Measurements from ENCODE around the gene KRTAP2-1.
"Not testable (repeated sequence)": the region's sequence is repeated elsewhere in the genome, so short reads cannot be mapped to it uniquely, and the experiment has no call there.

Gene KRTAP2-1, protein sequence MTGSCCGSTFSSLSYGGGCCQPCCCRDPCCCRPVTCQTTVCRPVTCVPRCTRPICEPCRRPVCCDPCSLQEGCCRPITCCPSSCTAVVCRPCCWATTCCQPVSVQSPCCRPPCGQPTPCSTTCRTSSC

DNA sequence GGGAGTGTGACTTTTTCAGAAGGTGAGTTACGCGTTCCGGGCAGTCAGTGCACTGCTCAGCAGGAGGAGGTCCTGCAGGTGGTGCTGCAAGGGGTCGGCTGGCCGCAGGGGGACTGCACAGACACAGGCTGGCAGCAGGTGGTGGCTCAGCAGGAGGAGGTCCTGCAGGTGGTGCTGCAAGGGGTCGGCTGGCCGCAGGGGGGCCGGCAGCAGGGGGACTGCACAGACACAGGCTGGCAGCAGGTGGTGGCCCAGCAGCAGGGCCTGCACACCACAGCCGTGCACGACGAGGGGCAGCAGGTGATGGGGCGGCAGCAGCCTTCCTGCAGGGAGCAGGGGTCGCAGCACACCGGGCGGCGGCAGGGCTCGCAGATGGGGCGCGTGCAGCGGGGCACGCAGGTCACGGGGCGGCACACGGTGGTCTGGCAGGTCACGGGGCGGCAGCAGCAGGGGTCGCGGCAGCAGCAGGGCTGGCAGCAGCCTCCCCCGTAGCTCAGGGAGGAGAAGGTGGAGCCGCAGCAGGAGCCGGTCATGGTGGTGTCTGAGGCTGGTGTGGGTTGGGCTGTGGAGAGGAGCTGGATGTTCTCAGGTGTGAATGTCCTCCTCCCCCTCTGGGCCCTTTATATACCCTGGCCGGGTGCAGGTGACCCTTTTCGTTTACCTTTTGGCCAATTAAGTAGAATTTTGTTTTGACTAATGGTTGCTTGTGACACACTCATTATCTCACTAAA, at the start of gene KRTAP2-1:
TSS of gene KRTAP2-1 (minus strand) at position 582 of the 731 bp plus-strand sequence. CDS start at position 533, 49 bp downstream.
- not testable (repeated sequence) for H3K9ac ChIP-seq, H3K4me2 ChIP-seq, H3K27ac ChIP-seq, H3K4me1 ChIP-seq, H3K27me3 ChIP-seq, H4K20me1 ChIP-seq, H3K4me3 ChIP-seq, H3K36me3 ChIP-seq
- H3K9me3 ChIP-seq (replicated peaks in 1 of 11), result peaks cover 7 to 18% (median 14%) of the 10 kb centered on the region in 11 experiments; a peak in 20 of 22 replicates

DNA sequence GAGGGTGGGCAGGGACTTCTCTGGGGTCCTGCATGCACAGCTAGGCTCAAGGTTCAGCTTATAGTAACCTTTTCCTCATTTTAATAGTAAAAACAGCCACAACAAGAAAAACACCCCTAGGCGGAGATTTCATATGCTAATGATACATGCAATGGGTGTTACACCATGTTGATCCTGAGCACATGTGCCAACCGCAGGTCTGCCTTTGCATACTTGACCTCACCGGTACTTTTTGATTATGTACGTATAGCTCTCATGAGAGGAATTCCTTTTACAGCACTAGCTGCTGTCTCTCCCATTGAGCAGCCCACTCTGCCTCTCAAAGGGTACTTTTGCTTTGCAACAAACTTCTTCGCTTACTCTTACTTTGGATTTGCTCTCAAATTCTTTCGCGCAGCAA, 48.9 kb upstream of the KRTAP2-1 start:
- H3K36me3 ChIP-seq, result no peaks in the 10 kb centered on the region
- no peak for TF ChIP-seq Cebpa-rat (IDR thresholded peaks at IDR 0.05)

DNA sequence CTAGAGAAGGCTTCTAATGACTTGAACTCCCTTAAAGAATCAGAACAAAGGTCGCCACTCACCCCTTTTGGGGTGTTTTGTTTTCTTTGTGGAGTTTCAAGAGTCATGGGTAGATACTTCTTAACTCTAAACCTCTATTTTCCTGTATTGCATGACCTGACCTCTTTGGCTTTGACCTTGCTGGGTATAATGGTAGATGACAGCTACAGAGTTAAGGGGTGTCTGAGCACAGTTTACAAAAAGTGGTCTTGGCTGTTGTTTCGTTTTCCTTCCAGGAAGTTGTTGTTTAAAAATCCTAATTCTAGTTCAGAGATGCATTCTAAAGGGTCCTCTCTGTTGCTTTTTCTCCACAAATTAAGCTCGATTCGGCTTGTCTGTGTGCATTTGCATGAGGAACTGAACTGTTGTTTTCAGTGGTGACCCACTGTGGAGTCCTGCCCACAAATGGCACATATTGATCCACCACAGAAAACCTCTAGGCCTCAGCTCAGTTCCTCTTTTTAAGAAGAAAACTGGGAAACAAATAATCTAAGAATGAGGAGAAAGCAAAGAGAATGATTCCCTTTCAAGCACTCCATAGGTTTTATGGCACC, 41.7 kb upstream of the KRTAP2-1 start:
- H3K4me3 ChIP-seq, H3K27me3 ChIP-seq, H3K4me1 ChIP-seq, H3K9ac ChIP-seq, H3K36me3 ChIP-seq, H4K20me1 ChIP-seq, H3K4me2 ChIP-seq, H3K27ac ChIP-seq: not testable (repeated sequence)
- peaks cover 14 to 29% (median 24%) of the 10 kb centered on the region in 11 experiments for H3K9me3 ChIP-seq (replicated peaks in 1 of 11)

More for the DNA sequence above, 48.9 kb upstream of the KRTAP2-1 start:
- no peak overlapping the region for H3K4me3 ChIP-seq
- H3K4me2 ChIP-seq, result no peak overlapping the region
- no peak overlapping the region for H3K27ac ChIP-seq
- H3K27me3 ChIP-seq, result no peaks in the 10 kb centered on the region
- peaks cover 19 to 35% (median 29%) of the 10 kb centered on the region in 11 experiments for H3K9me3 ChIP-seq (replicated peaks in 1 of 11)
- H3K9ac ChIP-seq, result no peak overlapping the region
- H4K20me1 ChIP-seq, result no peaks in the 10 kb centered on the region
- H3K4me1 ChIP-seq, result peaks cover 9 to 11% (median 11%) of the 10 kb centered on the region in 10 experiments

DNA sequence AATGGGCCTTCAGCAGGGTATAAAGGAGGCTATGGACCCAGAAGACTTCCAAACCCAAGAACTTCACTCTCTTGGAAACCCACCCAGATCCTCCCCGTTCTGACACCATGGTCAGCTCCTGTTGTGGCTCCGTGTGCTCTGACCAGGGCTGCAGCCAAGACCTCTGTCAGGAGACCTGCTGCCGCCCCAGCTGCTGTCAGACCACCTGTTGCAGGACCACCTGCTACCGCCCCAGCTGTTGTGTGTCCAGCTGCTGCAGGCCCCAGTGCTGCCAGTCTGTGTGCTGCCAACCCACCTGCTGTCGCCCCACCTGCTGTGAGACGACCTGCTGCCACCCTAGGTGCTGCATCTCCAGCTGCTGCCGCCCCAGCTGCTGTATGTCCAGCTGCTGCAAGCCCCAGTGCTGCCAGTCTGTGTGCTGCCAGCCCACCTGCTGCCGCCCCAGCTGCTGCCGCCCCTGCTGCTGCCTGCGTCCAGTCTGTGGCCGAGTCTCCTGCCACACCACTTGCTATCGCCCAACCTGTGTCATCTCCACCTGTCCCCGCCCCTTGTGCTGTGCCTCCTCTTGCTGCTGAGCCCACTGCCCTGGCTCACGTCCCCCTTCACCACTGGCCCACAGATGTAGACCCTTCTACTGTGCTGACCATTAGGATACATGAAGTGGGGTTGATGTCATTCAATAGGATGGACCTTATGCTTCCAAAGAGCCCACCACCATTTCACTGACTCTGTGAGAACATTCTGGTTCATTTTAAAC, 37.2 kb upstream of the KRTAP2-1 start, which contains the start of gene KRTAP4-7:
TSS of gene KRTAP4-7 (plus strand) at position 51 of the 757 bp plus-strand sequence. CDS start at position 108, 57 bp downstream.
- not testable (repeated sequence) for H3K9ac ChIP-seq; H3K4me2 ChIP-seq; H3K4me3 ChIP-seq; H3K36me3 ChIP-seq; H3K27ac ChIP-seq; H3K27me3 ChIP-seq; H3K4me1 ChIP-seq; H4K20me1 ChIP-seq; H3K9me3 ChIP-seq (replicated peaks in 1 of 11)

DNA sequence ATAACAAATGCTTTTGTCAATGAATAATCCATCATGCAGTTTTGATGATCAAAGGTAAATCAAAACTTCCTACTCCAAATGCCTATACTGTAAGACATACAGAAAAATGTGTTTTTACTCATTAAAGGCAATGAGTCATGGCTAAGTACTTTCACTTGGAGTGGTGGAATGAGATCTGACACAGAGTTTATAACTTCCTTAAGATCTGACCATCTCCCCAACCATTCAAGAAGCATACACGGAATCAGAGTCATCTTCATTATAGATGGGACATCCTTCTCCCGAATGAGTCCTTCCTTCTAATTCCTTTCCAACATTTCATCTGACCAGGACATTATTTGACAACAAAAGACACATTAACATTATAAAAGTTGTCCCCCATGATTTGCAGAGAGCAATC, 36.3 kb upstream of the KRTAP2-1 start:
- not testable (repeated sequence) for H3K4me1 ChIP-seq

DNA sequence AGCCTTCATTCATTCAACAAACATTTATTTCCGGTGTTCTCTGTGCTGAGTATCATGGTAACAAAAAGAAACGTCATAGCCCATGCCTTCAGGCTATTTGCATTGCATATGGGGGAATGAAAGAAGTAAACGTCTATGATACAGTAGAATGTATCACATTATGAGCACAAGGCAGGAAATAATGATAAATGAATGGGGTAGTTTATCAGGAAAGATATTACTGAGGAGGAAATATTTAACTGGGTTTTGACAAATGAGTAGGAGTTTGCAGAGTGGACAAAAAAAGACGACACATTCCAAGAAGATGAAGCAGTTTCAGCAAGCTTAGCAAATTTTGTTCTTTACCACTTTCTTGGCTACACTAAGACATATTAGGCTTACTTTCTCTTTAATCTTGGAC, 35.5 kb upstream of the KRTAP2-1 start:
- Histone ChIP-seq H3K36me3 (no peaks in the 10 kb centered on the region), H3K9ac (no peak overlapping the region), H3K4me2 (no peak overlapping the region), H3K9me3 (replicated peaks in 1 of 11) (no peaks in the 10 kb centered on the region), H3K4me1 (no peaks in the 10 kb centered on the region), H4K20me1 (no peaks in the 10 kb centered on the region), H3K4me3 (no peak overlapping the region), H3K27ac (no peak overlapping the region), H3K27me3 (no peaks in the 10 kb centered on the region)
- no peak for TF ChIP-seq Cebpa-rat (IDR thresholded peaks at IDR 0.05)

More for the DNA sequence above, 36.3 kb upstream of the KRTAP2-1 start:
- not testable (repeated sequence) for H3K9me3 ChIP-seq (replicated peaks in 1 of 11); H3K4me3 ChIP-seq; H4K20me1 ChIP-seq; H3K27me3 ChIP-seq; H3K9ac ChIP-seq; H3K36me3 ChIP-seq; H3K27ac ChIP-seq; H3K4me2 ChIP-seq

DNA sequence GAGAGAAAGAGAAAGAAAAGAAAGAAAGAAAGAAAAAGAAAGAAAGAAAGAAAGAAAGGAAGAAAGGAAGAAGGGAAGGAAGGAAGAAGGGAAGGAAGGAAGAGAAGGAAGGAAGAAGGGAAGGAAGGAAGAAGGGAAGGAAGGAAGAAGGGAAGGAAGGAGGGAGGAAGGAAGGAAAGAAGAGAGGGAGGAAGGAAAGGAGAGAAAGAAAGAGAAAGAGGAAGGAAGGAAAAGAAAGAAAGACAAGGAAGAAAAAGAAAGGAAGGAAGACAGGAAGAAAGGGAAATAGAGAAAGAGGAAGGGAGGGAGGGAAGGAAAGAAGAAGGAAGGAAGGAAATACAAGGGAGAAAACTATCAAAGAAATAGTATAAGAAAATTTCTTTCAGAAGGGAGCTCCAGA, 29.7 kb upstream of the KRTAP2-1 start:
- no peak overlapping the region for H3K27ac ChIP-seq
- H3K36me3 ChIP-seq, result no peaks in the 10 kb centered on the region

DNA sequence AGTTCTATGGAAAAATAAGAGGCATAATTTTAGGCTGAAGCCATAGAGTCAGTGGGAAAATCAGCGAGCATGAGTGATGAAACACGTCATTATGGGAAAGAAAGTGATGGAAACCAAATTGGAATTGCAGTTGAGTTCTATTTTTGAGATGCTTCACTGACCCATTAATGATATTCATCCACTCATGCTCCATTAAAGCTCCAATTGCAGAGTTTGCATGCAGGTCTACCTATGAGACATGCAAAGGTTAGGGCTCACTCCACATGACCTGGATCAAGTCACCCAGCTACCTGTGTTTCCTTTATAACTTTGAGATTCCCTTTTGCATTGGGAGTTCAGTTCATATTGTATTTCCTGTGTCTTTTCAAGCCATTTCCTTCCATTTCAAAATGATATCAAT, 26.6 kb upstream of the KRTAP2-1 start:
- no peaks in the 10 kb centered on the region for H4K20me1 ChIP-seq
- no peak for TF ChIP-seq Cebpa-rat (IDR thresholded peaks at IDR 0.05)
- no peaks in the 10 kb centered on the region for H3K27me3 ChIP-seq

More for the DNA sequence above, 29.7 kb upstream of the KRTAP2-1 start:
- H3K9ac ChIP-seq, result no peak overlapping the region
- peaks cover 0 to 10% (median 0%) of the 10 kb centered on the region in 11 experiments; a peak in 2 of 22 replicates for H3K9me3 ChIP-seq (replicated peaks in 1 of 11)
- no peaks in the 10 kb centered on the region for H3K4me1 ChIP-seq
- no peak overlapping the region for H3K4me2 ChIP-seq
- no peak for TF ChIP-seq Cebpa-rat (IDR thresholded peaks at IDR 0.05)
- no peaks in the 10 kb centered on the region for H4K20me1 ChIP-seq
- no peaks in the 10 kb centered on the region for H3K27me3 ChIP-seq
- H3K4me3 ChIP-seq, result no peak overlapping the region

DNA sequence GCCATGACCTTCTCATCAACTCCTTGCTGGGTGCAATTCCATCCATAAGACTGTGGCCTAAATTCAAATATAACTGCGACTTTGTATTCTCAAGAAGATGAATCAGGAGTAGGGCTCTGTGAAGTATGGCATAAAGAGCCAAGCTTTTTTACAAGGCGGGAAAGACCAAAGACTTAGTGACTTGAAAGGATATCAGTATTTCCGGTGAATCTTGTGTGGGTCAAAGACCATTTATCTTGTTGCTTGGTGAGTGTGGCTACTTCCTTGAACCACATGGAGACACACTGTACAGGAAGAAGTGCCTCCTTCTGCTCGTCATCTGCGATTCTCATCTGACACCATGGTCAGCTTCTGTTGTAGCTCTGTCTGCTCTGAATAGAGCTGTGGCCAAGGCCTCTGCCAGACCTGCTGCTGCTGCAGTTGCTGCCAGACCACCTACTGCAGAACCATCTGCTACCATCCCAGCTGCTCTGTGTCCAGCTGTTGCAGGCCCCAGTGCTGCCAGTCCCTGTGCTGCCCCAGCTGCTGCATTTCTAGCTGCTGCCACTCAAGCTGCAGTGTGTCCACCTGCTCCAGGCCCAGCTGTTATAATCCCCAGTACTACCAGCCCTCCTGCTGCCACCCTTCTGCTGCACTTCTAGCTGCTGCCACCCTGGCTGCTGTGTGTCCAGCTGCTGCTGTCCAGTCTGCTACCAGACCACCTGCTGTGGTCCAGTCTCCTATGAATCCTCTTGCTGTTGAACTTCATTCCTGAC, 24.7 kb upstream of the KRTAP2-1 start:
- Histone ChIP-seq H3K27ac (no peak overlapping the region), H3K4me3 (no peak overlapping the region), H4K20me1 (no peaks in the 10 kb centered on the region), H3K27me3 (no peaks in the 10 kb centered on the region), H3K9ac (no peak overlapping the region), H3K4me1 (no peaks in the 10 kb centered on the region), H3K9me3 (replicated peaks in 1 of 11) (peaks cover 0 to 4% (median 0%) of the 10 kb centered on the region in 11 experiments; a peak in 2 of 22 replicates), H3K4me2 (no peak overlapping the region), H3K36me3 (no peaks in the 10 kb centered on the region)
- TF ChIP-seq Cebpa-rat (IDR thresholded peaks at IDR 0.05), result no peak

More for the DNA sequence above, 26.6 kb upstream of the KRTAP2-1 start:
- Histone ChIP-seq H3K36me3 (no peaks in the 10 kb centered on the region), H3K4me1 (no peaks in the 10 kb centered on the region), H3K4me2 (no peak overlapping the region), H3K27ac (no peak overlapping the region), H3K9ac (no peak overlapping the region), H3K4me3 (no peak overlapping the region), H3K9me3 (replicated peaks in 1 of 11) (peaks cover 0 to 10% (median 0%) of the 10 kb centered on the region in 11 experiments; a peak in 2 of 22 replicates)
